Middle frontal gyrus (tissue), 1 donor: ENCODE results near the gene YBX3.
"Not testable (repeated sequence)": the region's sequence is repeated elsewhere in the genome, so short reads cannot be mapped to it uniquely, and the experiment has no call there.

Experiments used
- DNase-seq: peaks from one replicate; pipeline ENCODE4 v3.0.0-alpha.2; 2015; ENCODE audit warnings: low spot score; ENCODE audit errors: extremely low spot score

Gene YBX3

GRCh38 chr12:10722905-10723746, at the start of gene YBX3:
YBX3 (minus strand) TSS chr12:10723323; CDS start chr12:10723111, 212 bp downstream.
- DNase-seq, result no peak

DNA sequence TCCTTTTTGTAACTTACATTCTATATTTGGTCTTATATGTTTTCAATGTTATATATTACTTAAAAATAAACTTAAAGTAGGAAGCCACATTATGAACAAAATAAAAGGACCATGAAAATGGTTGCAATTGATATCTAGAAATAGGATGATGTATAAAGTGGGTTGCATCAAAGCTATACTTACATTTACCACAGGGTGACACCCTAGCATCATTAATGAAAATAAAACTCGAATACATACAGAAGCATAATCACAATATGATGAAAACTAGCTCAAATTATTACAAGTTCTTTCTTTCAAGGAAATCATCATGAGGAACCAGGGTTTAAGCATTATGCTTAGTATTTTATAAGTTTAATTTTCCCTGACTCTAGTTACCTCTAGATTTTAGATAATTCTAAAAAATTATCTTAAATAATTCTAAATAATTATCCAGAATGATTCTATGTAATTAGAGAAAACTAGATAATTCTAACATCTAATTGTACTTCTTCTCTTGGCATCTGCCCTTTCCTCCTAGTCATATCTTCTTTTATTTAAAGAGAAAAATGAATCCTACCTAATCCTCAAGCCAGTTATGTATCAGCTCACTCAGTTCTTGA, 48.1 kb upstream of the YBX3 start:
- peak; percentile 34 for DNase-seq

- DNase-seq, result no peak
These were observed 36.5 kb upstream of the YBX3 start for GRCh38 chr12:10759657-10760056.

GRCh38 chr12:10756194-10756593, 33.1 kb upstream of the YBX3 start:
- DNase-seq, result no peak

DNA sequence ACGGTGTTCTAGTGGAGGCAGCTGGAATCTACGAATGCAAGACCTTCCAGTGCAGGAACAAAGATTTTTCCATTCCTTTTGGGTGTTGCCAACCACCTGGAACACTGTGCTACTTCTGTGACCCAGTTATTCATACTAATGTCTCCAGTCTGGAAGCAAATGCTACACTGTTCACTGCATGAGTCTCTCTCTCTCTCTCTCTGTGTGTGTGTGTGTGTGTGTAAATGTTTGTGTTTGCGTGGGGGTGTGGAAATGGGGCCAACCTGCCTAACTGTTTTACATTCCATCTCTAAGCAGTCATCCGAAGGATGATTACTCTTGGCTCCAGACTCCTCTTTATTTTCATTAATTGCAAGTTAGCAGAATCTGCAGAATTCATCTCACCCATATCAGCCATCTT, 29.9 kb upstream of the YBX3 start:
- DNase-seq, result no peak

GRCh38 chr12:10750385-10750727, 27.2 kb upstream of the YBX3 start:
- DNase-seq, result no peak

DNA sequence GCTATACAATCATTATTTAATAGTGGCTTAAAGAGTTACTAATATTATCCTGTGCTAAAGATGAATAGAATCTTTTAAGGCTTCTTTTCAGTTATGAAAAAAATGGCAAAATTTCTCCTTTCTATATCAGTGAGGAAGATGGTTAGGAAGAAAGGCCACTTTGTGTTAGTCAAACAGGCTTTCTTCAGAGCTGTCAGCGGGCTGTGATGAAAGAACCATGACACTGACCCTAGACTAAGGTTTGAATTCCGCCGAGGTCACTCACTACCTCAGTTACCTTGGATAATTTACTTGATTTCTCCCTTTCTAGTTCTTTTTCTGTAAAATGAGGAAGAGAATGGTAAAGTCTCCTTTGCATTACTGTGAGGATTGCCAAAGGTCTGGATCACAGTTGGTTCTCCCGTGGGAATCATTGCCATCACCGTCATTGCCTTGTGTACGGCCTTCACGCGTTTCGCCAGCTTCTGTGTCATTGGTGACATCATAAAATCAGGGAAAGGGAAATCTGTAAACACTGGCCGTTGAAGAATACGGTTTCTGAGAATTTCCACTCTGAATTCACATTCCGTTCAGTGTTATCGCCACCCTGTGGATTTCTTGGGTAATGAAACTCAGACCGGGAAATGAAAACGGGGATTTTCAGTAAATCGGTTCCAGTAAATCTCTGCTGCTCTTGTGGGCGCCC, 26.7 kb upstream of the YBX3 start:
- peak; percentile 82 for DNase-seq

DNA sequence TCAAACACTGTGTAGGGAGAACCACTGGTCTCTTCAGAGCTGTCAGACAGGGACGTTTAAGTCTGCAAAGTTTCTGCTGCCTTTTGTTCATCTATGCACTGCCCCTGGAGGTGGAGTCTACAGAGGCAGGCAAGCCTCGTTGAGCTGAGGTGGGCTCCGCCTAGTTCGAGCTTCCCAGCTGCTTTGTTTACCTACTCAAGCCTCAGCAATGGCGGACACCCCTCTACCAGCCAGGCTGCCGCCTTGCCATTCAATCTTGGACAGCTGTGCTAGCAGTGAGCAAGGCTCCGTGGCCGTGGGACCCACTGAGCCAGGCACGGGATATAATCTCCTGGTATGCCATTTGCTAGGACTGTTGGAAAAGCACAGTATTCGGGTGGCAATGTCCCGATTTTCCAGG, 24.6 kb upstream of the YBX3 start:
- no peak for DNase-seq

- not testable (repeated sequence) for DNase-seq
These were observed 20.3 kb upstream of the YBX3 start for GRCh38 chr12:10743420-10743819.

GRCh38 chr12:10741845-10742244, 18.7 kb upstream of the YBX3 start:
- no peak for DNase-seq

- DNase-seq, result no peak
These were observed 17.1 kb upstream of the YBX3 start for GRCh38 chr12:10740182-10740581.

- DNase-seq, result no peak
These were observed 16.3 kb upstream of the YBX3 start for GRCh38 chr12:10739157-10740118.

GRCh38 chr12:10737249-10737648, 14.1 kb upstream of the YBX3 start:
- no peak for DNase-seq

- DNase-seq, result no peak
These were observed 13.3 kb upstream of the YBX3 start for GRCh38 chr12:10736463-10736862.

GRCh38 chr12:10735428-10735827, 12.3 kb upstream of the YBX3 start:
- DNase-seq, result no peak

GRCh38 chr12:10732549-10732948, 9.4 kb upstream of the YBX3 start:
- no peak for DNase-seq

DNA sequence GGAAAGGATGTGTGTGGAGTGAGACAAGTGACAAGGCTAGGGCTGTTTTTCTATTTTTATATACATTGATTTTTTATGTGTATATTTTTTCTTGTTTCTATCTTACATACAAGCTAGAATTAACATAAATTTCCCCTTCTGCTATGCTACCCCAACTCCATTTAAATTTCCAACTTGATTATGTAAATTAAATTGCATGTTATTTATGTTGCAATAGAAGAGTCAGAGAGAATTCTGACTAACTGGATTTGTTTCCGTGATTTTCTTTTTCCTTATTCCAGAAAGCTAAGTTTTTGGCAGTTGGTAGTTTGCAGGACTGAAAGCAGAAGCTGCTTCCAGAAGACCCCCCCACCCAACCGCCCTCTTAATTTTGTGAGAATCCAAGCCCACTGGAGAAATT, 8.9 kb upstream of the YBX3 start:
- no peak for DNase-seq

- no peak for DNase-seq
These were observed 7.4 kb upstream of the YBX3 start for GRCh38 chr12:10730559-10730958.

- DNase-seq, result no peak
These were observed 5.0 kb upstream of the YBX3 start for GRCh38 chr12:10728091-10728490.

GRCh38 chr12:10726945-10727344, 3.8 kb upstream of the YBX3 start:
- no peak for DNase-seq

DNA sequence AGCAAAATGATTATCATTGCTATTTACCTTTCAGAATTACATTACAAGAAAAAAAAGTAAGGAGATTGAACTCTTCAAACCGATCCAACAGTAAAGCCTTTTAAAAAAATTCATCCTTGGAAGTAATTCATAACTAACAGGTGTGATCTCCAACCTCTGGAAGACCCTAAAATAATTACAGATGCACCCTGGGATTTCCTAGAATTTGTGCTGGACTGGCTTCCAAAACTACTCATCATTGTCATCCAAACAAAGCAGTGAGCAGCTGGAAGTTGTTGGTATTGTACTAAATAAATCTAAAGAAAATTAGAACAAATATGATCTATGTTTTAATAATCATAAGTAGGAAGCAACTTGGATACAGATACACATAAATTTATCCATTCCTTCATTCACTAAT, 1.9 kb upstream of the YBX3 start:
- DNase-seq, result no peak
